Measurements from ENCODE around the gene PILRB.
"Not testable (repeated sequence)": the region's sequence is repeated elsewhere in the genome, so short reads cannot be mapped to it uniquely, and the experiment has no call there.

PILRB gene

DNA sequence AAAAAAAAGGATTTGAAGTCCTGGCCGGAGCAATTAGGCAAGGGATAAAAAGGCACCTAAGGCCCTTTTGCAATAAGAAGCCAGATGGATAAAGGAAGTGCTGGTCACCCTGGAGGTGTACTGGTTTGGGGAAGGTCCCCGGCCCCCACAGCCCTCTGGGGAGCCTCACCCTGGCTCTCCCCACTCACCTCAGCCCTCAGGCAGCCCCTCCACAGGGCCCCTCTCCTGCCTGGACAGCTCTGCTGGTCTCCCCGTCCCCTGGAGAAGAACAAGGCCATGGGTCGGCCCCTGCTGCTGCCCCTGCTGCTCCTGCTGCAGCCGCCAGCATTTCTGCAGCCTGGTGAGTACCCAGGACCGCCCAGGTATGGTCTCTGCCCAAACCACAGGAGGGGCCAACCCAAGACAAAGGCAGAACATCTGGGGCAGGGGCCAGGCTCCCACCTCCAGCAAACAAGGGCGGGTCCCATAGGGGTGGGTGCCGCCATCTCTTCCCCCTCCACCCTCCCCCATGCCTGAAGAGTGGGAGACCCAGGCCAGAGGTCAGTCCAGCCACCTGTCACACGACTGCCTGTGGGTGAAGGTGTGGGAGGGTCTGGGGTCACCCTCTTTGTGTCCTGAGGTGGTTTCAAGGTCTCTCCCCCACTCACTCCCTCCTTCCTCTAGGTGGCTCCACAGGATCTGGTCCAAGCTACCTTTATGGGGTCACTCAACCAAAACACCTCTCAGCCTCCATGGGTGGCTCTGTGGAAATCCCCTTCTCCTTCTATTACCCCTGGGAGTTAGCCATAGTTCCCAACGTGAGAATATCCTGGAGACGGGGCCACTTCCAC, at the start of gene PILRB:
PILRB (plus strand) TSS at position 91 of the 830 bp plus-strand sequence; CDS start at position 277, 186 bp downstream.
- H3K9ac ChIP-seq (ENCODE audit: low read length) = no peak within 1 kb of the TSS
- no peaks in the 10 kb centered on the region for H3K27me3 ChIP-seq (ENCODE audit: control insufficient read depth in 1 of 2, insufficient read depth in 2 of 2, low read length in 2 of 2)
- H3K4me1 ChIP-seq (ENCODE audit: insufficient read depth, low read length) = no peaks in the 10 kb centered on the region
- H3K9me3 ChIP-seq (ENCODE audit: low read length) = no peaks in the 10 kb centered on the region
- no peak within 1 kb of the TSS for H3K4me3 ChIP-seq (ENCODE audit: low read depth in 1 of 2, low read length in 2 of 2)
- H3K36me3 ChIP-seq (ENCODE audit: insufficient read depth, low read length) = peaks cover 78% of the 10 kb centered on the region
- no peak within 1 kb of the TSS for H3K27ac ChIP-seq (ENCODE audit: low read depth, low read length)

DNA sequence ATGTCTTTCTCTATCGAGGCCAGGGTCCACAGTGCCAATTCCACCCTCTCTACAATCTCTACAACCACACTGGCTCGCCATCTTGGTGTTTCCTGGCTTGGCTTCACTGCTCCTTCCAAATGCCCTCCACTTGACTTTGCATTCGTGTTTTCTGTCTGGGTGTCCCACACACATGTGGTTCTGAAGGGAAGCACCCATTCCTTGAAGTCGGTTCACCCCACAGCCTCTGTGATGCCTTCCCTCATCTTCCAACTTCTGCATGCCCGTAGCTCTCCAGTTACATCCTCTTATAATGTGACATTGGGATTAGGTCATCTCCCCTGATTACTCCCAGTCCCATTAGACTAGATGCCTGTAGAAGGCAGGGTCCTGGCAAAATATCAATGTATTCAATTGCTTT, 39.6 kb upstream of the PILRB start:
- not testable (repeated sequence) for H3K9me3 ChIP-seq (ENCODE audit: low read length); H3K36me3 ChIP-seq (ENCODE audit: insufficient read depth, low read length); H3K9ac ChIP-seq (ENCODE audit: low read length); H3K27ac ChIP-seq (ENCODE audit: low read depth, low read length); H3K27me3 ChIP-seq (ENCODE audit: control insufficient read depth in 1 of 2, insufficient read depth in 2 of 2, low read length in 2 of 2); H3K4me1 ChIP-seq (ENCODE audit: insufficient read depth, low read length); H3K4me3 ChIP-seq (ENCODE audit: low read depth in 1 of 2, low read length in 2 of 2)

DNA sequence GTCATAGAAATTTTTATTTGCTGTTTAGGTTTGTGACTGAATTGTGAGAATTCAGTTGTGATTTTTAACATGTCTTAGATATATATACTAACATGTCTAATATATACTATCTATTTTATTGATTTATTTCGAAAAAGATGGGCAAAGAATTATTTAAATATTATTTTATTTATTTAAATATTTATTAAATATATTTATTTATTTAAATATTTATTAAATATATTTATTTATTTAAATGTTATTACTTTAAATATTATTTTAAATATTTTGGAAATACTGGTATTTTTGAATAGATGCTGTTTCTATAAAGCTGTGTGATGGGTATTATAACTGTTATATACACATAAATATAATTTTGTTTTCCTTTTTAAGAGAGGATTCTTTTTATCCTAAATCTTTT, 36.3 kb upstream of the PILRB start:
- not testable (repeated sequence) for H3K4me1 ChIP-seq (ENCODE audit: insufficient read depth, low read length)

DNA sequence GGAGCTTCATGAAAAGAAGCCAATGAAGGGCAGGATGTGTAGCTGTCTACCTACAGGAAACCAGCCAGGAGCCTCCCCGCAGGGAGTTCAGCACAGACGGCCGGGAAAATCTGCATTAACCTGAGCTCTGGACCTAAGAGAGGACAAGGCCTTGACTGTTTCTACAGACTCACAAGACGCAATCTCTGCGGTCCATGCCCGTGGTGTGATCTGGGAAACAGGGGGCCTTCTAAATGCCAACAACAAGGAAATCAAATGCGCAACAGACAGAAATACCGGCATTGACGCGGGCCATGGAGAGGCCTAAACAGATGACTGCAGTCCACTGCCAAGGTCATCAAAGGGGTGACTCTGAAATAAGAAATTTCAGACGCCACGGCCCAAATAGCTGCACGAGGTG, 33.7 kb upstream of the PILRB start:
- not testable (repeated sequence) for H3K27ac ChIP-seq (ENCODE audit: low read depth, low read length); H3K9ac ChIP-seq (ENCODE audit: low read length); H3K9me3 ChIP-seq (ENCODE audit: low read length); H3K4me3 ChIP-seq (ENCODE audit: low read depth in 1 of 2, low read length in 2 of 2); H3K4me1 ChIP-seq (ENCODE audit: insufficient read depth, low read length); H3K36me3 ChIP-seq (ENCODE audit: insufficient read depth, low read length); H3K27me3 ChIP-seq (ENCODE audit: control insufficient read depth in 1 of 2, insufficient read depth in 2 of 2, low read length in 2 of 2)

More for the DNA sequence above, 36.3 kb upstream of the PILRB start:
- not testable (repeated sequence) for H3K27ac ChIP-seq (ENCODE audit: low read depth, low read length); H3K9ac ChIP-seq (ENCODE audit: low read length); H3K9me3 ChIP-seq (ENCODE audit: low read length); H3K4me3 ChIP-seq (ENCODE audit: low read depth in 1 of 2, low read length in 2 of 2); H3K36me3 ChIP-seq (ENCODE audit: insufficient read depth, low read length); H3K27me3 ChIP-seq (ENCODE audit: control insufficient read depth in 1 of 2, insufficient read depth in 2 of 2, low read length in 2 of 2)

GRCh38 chr7:100325671-100326070, 32.2 kb upstream of the PILRB start:
- H3K27me3 ChIP-seq (ENCODE audit: control insufficient read depth in 1 of 2, insufficient read depth in 2 of 2, low read length in 2 of 2); H3K4me1 ChIP-seq (ENCODE audit: insufficient read depth, low read length); H3K9me3 ChIP-seq (ENCODE audit: low read length); H3K9ac ChIP-seq (ENCODE audit: low read length); H3K36me3 ChIP-seq (ENCODE audit: insufficient read depth, low read length); H3K27ac ChIP-seq (ENCODE audit: low read depth, low read length); H3K4me3 ChIP-seq (ENCODE audit: low read depth in 1 of 2, low read length in 2 of 2): not testable (repeated sequence)

- not testable (repeated sequence) for H3K36me3 ChIP-seq (ENCODE audit: insufficient read depth, low read length); H3K9ac ChIP-seq (ENCODE audit: low read length); H3K9me3 ChIP-seq (ENCODE audit: low read length); H3K27me3 ChIP-seq (ENCODE audit: control insufficient read depth in 1 of 2, insufficient read depth in 2 of 2, low read length in 2 of 2); H3K27ac ChIP-seq (ENCODE audit: low read depth, low read length); H3K4me1 ChIP-seq (ENCODE audit: insufficient read depth, low read length); H3K4me3 ChIP-seq (ENCODE audit: low read depth in 1 of 2, low read length in 2 of 2)
These were observed 31.0 kb upstream of the PILRB start for GRCh38 chr7:100326914-100327313.

GRCh38 chr7:100335566-100336466, 22.1 kb upstream of the PILRB start:
- H3K9me3 ChIP-seq (ENCODE audit: low read length); H3K36me3 ChIP-seq (ENCODE audit: insufficient read depth, low read length); H3K9ac ChIP-seq (ENCODE audit: low read length): not testable (repeated sequence)

GRCh38 chr7:100338083-100338696, 19.7 kb upstream of the PILRB start:
- not testable (repeated sequence) for H3K4me3 ChIP-seq (ENCODE audit: low read depth in 1 of 2, low read length in 2 of 2); H3K36me3 ChIP-seq (ENCODE audit: insufficient read depth, low read length); H3K27ac ChIP-seq (ENCODE audit: low read depth, low read length); H3K9ac ChIP-seq (ENCODE audit: low read length); H3K27me3 ChIP-seq (ENCODE audit: control insufficient read depth in 1 of 2, insufficient read depth in 2 of 2, low read length in 2 of 2); H3K9me3 ChIP-seq (ENCODE audit: low read length); H3K4me1 ChIP-seq (ENCODE audit: insufficient read depth, low read length)

More at GRCh38 chr7:100335566-100336466, 22.1 kb upstream of the PILRB start:
- Histone ChIP-seq H3K4me3 (ENCODE audit: low read depth in 1 of 2, low read length in 2 of 2) (peak overlapping the region; percentile 50 to 77), H3K27ac (ENCODE audit: low read depth, low read length) (peak overlapping the region; percentile 92)
- not testable (repeated sequence) for H3K27me3 ChIP-seq (ENCODE audit: control insufficient read depth in 1 of 2, insufficient read depth in 2 of 2, low read length in 2 of 2); H3K4me1 ChIP-seq (ENCODE audit: insufficient read depth, low read length)

GRCh38 chr7:100341286-100341685, 16.6 kb upstream of the PILRB start:
- H3K9me3 ChIP-seq (ENCODE audit: low read length); H3K4me1 ChIP-seq (ENCODE audit: insufficient read depth, low read length); H3K4me3 ChIP-seq (ENCODE audit: low read depth in 1 of 2, low read length in 2 of 2); H3K27ac ChIP-seq (ENCODE audit: low read depth, low read length); H3K36me3 ChIP-seq (ENCODE audit: insufficient read depth, low read length); H3K27me3 ChIP-seq (ENCODE audit: control insufficient read depth in 1 of 2, insufficient read depth in 2 of 2, low read length in 2 of 2); H3K9ac ChIP-seq (ENCODE audit: low read length): not testable (repeated sequence)

GRCh38 chr7:100342765-100343164, 15.2 kb upstream of the PILRB start:
- H3K4me1 ChIP-seq (ENCODE audit: insufficient read depth, low read length) = no peaks in the 10 kb centered on the region
- no peak overlapping the region for H3K27ac ChIP-seq (ENCODE audit: low read depth, low read length)
- no peak overlapping the region for H3K9ac ChIP-seq (ENCODE audit: low read length)
- H3K4me3 ChIP-seq (ENCODE audit: low read depth in 1 of 2, low read length in 2 of 2) = no peak overlapping the region
- H3K36me3 ChIP-seq (ENCODE audit: insufficient read depth, low read length) = peaks cover 21% of the 10 kb centered on the region
- no peaks in the 10 kb centered on the region for H3K27me3 ChIP-seq (ENCODE audit: control insufficient read depth in 1 of 2, insufficient read depth in 2 of 2, low read length in 2 of 2)
- no peaks in the 10 kb centered on the region for H3K9me3 ChIP-seq (ENCODE audit: low read length)

DNA sequence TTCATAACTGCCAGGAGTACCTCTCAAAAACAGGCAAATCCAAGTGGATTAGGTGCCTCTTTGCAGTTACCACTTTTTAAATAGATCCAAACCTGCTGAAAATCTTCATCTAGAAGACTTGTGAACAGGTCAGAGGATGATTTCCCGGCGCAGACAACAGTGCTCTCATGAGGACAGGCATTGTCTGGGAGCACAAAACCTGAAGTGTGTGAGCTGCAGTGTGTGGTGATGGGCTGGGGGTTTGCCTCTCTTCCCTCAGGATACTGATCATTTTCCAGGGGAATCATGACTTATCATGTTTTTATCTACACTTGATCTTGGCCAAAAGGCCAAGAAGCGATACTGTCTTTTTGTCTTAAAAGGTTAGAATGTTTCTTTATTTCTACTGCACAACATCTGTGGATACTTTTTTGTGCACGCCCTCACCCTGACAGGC, 13.8 kb upstream of the PILRB start:
- H3K9me3 ChIP-seq (ENCODE audit: low read length); H3K27ac ChIP-seq (ENCODE audit: low read depth, low read length); H3K4me1 ChIP-seq (ENCODE audit: insufficient read depth, low read length); H3K4me3 ChIP-seq (ENCODE audit: low read depth in 1 of 2, low read length in 2 of 2); H3K27me3 ChIP-seq (ENCODE audit: control insufficient read depth in 1 of 2, insufficient read depth in 2 of 2, low read length in 2 of 2); H3K9ac ChIP-seq (ENCODE audit: low read length): not testable (repeated sequence)
- peaks cover 24% of the 10 kb centered on the region for H3K36me3 ChIP-seq (ENCODE audit: insufficient read depth, low read length)

Data from muscle layer of colon (tissue), 2 donors.